Measurements from ENCODE around the gene GYPC.

GYPC gene

DNA sequence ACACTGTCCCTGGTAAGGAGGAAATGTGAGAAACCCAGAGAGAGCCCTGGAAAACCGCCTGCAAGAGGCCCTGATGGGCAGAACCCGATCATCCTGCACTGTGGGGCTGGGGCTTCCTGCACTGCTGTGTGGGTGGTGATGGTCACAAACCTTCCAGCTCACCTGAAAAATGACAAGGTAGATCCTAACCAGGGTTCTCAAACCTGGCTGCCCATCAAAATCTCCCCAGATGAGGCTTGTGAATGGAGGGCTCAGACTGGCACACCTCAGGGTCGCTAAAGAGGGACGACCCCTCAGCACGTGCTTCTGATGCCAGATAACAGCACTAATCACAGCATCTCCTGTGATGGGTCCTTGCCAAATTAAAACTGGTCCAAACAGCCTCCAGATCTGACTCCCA, 74.7 kb downstream of the GYPC start:
- Histone ChIP-seq H4K20me1 (ENCODE audit: insufficient read depth, low read length) (no peaks in the 10 kb centered on the region), H3K9me2 (ENCODE audit: low read depth, low read length) (no peaks in the 10 kb centered on the region), H3K27ac (ENCODE audit: low read depth, low read length, poor library complexity, severe bottlenecking) (no peak overlapping the region), H3F3A (ENCODE audit: insufficient read depth, low read length) (no peaks in the 10 kb centered on the region), H3K4me2 (ENCODE audit: low read length) (no peak overlapping the region), H3K4me1 (ENCODE audit: insufficient read depth, low read length, severe bottlenecking) (no peaks in the 10 kb centered on the region), H3K36me3 (ENCODE audit: insufficient read depth, low read length) (no peaks in the 10 kb centered on the region), H3K9ac (ENCODE audit: low read length) (no peak overlapping the region), H3K9me3 (ENCODE audit: low read length) (no peaks in the 10 kb centered on the region), H3K4me3 (ENCODE audit: low read depth, low read length, poor library complexity, severe bottlenecking) (no peak overlapping the region), H2AFZ (ENCODE audit: low read length) (no peak overlapping the region), H3K27me3 (ENCODE audit: insufficient read depth, low read length) (no peaks in the 10 kb centered on the region), H3K79me2 (ENCODE audit: insufficient read depth, low read length) (no peaks in the 10 kb centered on the region)
- TF ChIP-seq, protein P1, sequence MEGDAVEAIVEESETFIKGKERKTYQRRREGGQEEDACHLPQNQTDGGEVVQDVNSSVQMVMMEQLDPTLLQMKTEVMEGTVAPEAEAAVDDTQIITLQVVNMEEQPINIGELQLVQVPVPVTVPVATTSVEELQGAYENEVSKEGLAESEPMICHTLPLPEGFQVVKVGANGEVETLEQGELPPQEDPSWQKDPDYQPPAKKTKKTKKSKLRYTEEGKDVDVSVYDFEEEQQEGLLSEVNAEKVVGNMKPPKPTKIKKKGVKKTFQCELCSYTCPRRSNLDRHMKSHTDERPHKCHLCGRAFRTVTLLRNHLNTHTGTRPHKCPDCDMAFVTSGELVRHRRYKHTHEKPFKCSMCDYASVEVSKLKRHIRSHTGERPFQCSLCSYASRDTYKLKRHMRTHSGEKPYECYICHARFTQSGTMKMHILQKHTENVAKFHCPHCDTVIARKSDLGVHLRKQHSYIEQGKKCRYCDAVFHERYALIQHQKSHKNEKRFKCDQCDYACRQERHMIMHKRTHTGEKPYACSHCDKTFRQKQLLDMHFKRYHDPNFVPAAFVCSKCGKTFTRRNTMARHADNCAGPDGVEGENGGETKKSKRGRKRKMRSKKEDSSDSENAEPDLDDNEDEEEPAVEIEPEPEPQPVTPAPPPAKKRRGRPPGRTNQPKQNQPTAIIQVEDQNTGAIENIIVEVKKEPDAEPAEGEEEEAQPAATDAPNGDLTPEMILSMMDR (IDR thresholded peaks at IDR 0.05; ENCODE audit: low read length) = no peak
- no peak for TF ChIP-seq EZH2 (IDR thresholded peaks at IDR 0.05; ENCODE audit: borderline replicate concordance, low read length)

DNA sequence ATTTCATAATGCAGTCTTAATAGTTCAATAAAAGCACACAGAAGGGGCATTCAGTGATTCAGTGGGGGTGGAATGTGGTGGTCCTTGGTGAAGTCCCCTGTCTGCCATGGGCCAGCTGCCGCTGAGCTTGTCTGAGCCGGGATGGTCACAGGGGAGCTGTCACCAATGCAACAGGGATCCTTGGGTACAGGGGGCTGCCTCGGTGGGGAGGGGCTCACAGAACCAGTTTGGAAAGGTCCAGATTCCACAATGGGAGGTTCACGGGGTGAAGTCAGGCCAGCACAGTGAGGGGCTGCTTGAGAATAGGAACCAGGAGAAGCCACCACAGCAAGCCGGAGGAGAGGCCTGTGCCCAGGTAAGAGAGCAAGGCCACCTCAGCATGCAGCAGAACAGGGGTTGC, 75.4 kb downstream of the GYPC start:
- TF ChIP-seq, protein P1 (IDR thresholded peaks at IDR 0.05; ENCODE audit: low read length) = no peak
- no peak for TF ChIP-seq EZH2 (IDR thresholded peaks at IDR 0.05; ENCODE audit: borderline replicate concordance, low read length)
- no peaks in the 10 kb centered on the region for H4K20me1 ChIP-seq (ENCODE audit: insufficient read depth, low read length)
- H3K4me2 ChIP-seq (ENCODE audit: low read length) = no peak overlapping the region
- H3K36me3 ChIP-seq (ENCODE audit: insufficient read depth, low read length) = no peaks in the 10 kb centered on the region
- no peak overlapping the region for H3K4me3 ChIP-seq (ENCODE audit: low read depth, low read length, poor library complexity, severe bottlenecking)
- no peaks in the 10 kb centered on the region for H3F3A ChIP-seq (ENCODE audit: insufficient read depth, low read length)
- H3K27ac ChIP-seq (ENCODE audit: low read depth, low read length, poor library complexity, severe bottlenecking) = no peak overlapping the region
- no peak overlapping the region for H2AFZ ChIP-seq (ENCODE audit: low read length)
- no peaks in the 10 kb centered on the region for H3K4me1 ChIP-seq (ENCODE audit: insufficient read depth, low read length, severe bottlenecking)
- no peaks in the 10 kb centered on the region for H3K9me3 ChIP-seq (ENCODE audit: low read length)
- no peak overlapping the region for H3K9ac ChIP-seq (ENCODE audit: low read length)
- no peaks in the 10 kb centered on the region for H3K27me3 ChIP-seq (ENCODE audit: insufficient read depth, low read length)
- no peaks in the 10 kb centered on the region for H3K9me2 ChIP-seq (ENCODE audit: low read depth, low read length)
- no peaks in the 10 kb centered on the region for H3K79me2 ChIP-seq (ENCODE audit: insufficient read depth, low read length)

DNA sequence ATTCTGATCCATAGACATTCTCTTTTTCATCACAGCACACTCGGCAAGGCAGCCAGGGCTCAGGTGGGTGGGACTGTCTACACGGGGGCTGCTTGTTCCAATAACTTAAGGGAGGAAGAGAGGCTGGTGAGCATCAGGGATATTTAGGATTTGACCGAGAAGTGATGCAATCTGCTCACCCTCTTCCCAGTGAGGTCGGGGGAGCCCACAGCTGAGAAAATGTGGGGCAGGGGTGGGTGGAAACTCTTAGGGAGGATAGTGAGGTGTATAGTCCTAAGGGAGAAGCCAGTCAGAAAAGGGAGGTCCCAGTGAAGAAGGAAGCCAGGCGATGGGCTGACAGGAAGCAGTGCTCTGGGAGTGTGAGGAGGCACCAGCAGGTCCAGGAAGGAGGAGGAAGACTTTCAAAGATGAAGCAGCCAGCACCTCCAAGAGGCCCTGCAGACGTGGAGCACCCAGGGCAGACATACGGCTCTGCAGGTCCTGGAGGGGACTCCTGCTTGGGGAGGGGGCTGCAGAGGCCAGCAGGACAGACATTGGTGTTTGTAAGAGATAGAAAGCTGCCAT, 76.8 kb downstream of the GYPC start:
- no peak overlapping the region for H3K4me3 ChIP-seq (ENCODE audit: low read depth, low read length, poor library complexity, severe bottlenecking)
- H3K9me2 ChIP-seq (ENCODE audit: low read depth, low read length) = no peaks in the 10 kb centered on the region
- H3K9ac ChIP-seq (ENCODE audit: low read length) = no peak overlapping the region
- H4K20me1 ChIP-seq (ENCODE audit: insufficient read depth, low read length) = no peaks in the 10 kb centered on the region
- no peaks in the 10 kb centered on the region for H3K79me2 ChIP-seq (ENCODE audit: insufficient read depth, low read length)
- TF ChIP-seq, protein P1 (IDR thresholded peaks at IDR 0.05; ENCODE audit: low read length) = no peak
- H3K27me3 ChIP-seq (ENCODE audit: insufficient read depth, low read length) = no peaks in the 10 kb centered on the region
- no peaks in the 10 kb centered on the region for H3K9me3 ChIP-seq (ENCODE audit: low read length)
- H3K4me2 ChIP-seq (ENCODE audit: low read length) = no peak overlapping the region
- no peak overlapping the region for H2AFZ ChIP-seq (ENCODE audit: low read length)
- no peak overlapping the region for H3K27ac ChIP-seq (ENCODE audit: low read depth, low read length, poor library complexity, severe bottlenecking)
- H3K36me3 ChIP-seq (ENCODE audit: insufficient read depth, low read length) = no peaks in the 10 kb centered on the region
- H3K4me1 ChIP-seq (ENCODE audit: insufficient read depth, low read length, severe bottlenecking) = no peaks in the 10 kb centered on the region
- no peaks in the 10 kb centered on the region for H3F3A ChIP-seq (ENCODE audit: insufficient read depth, low read length)
